ENCODE results near the gene SULF2.

The SULF2 gene

GRCh38 chr20:47770935-47771334 lies 14.3 kb downstream of the SULF2 start:
- TF ChIP-seq EP300 (IDR thresholded peaks at IDR 0.05; ENCODE audit: borderline replicate concordance), result no peak
- no peak for TF ChIP-seq REST (IDR thresholded peaks at IDR 0.05; ENCODE audit: low read depth)
- TF ChIP-seq TEAD4 (IDR thresholded peaks at IDR 0.05), result no peak
- TF ChIP-seq USF1 (IDR thresholded peaks at IDR 0.05), result no peak

GRCh38 chr20:47768016-47768824 lies 17.1 kb downstream of the SULF2 start:
- TF ChIP-seq TEAD4 (IDR thresholded peaks at IDR 0.05) (no peak), REST (IDR thresholded peaks at IDR 0.05; ENCODE audit: low read depth) (no peak), CREB1 (IDR thresholded peaks at IDR 0.05; ENCODE audit: low read depth) (no peak), NFIC (IDR thresholded peaks at IDR 0.05) (no peak), ZBTB7A (IDR thresholded peaks at IDR 0.05; ENCODE audit: low read depth) (no peak), RAD21 (IDR thresholded peaks at IDR 0.05; ENCODE audit: low read depth) (no peak), USF1 (IDR thresholded peaks at IDR 0.05) (no peak), CEBPB (IDR thresholded peaks at IDR 0.05) (no peak), TAF1 (IDR thresholded peaks at IDR 0.05; ENCODE audit: low read depth) (no peak), FOXM1 (IDR thresholded peaks at IDR 0.05; ENCODE audit: borderline replicate concordance, low read depth) (no peak), MAX (IDR thresholded peaks at IDR 0.05) (no peak)

- TF ChIP-seq REST (IDR thresholded peaks at IDR 0.05; ENCODE audit: low read depth) (no peak), EGR1 (IDR thresholded peaks at IDR 0.05) (no peak)
Observed at GRCh38 chr20:47765691-47766594, 19.3 kb downstream of the SULF2 start.

- TF ChIP-seq EP300 (IDR thresholded peaks at IDR 0.05; ENCODE audit: borderline replicate concordance) (no peak), YY1 (IDR thresholded peaks at IDR 0.05; ENCODE audit: low read depth) (no peak), ZBTB7A (IDR thresholded peaks at IDR 0.05; ENCODE audit: low read depth) (no peak), TAF1 (IDR thresholded peaks at IDR 0.05; ENCODE audit: low read depth) (no peak), MAX (IDR thresholded peaks at IDR 0.05) (no peak), TEAD4 (IDR thresholded peaks at IDR 0.05) (no peak), FOXM1 (IDR thresholded peaks at IDR 0.05; ENCODE audit: borderline replicate concordance, low read depth) (no peak), CEBPB (IDR thresholded peaks at IDR 0.05) (no peak), REST (IDR thresholded peaks at IDR 0.05; ENCODE audit: low read depth) (no peak), USF1 (IDR thresholded peaks at IDR 0.05) (no peak), CREB1 (IDR thresholded peaks at IDR 0.05; ENCODE audit: low read depth) (no peak), EGR1 (IDR thresholded peaks at IDR 0.05) (no peak), RAD21 (IDR thresholded peaks at IDR 0.05; ENCODE audit: low read depth) (no peak), TCF12 (IDR thresholded peaks at IDR 0.05; ENCODE audit: low read depth) (no peak), NFIC (IDR thresholded peaks at IDR 0.05) (no peak)
Observed at GRCh38 chr20:47765271-47765670, 20.0 kb downstream of the SULF2 start.
